ENCODE measurements around the gene NTM. TPM values are rescaled to one million over a fixed set of nuclear protein-coding genes. Genes with fewer than 3 reads are reported as not detected.

NTM gene
- total RNA-seq, 1 experiment from 2014 or later = not detected

DNA sequence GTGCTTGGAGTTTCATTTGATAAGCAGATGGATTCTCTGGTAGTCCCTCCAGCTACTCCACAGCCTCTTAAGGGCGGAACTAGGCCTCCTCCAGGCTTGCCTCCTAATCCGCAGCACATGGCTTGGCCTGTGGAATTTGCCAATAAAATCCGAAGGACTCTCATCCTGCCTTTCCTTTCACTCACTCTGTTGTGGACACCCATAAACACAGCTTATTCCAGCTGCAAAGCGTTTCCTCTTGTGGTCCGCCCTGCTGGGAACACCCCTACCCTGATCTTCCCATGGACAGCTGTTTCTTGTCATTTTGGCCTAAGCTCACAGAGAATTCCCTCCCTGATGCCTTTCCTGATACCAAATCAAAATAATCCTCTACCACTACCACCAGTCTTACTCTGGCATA is 546.2 kb downstream of the NTM start:
- Histone ChIP-seq H3K4me3 (replicated peaks in 1 of 2; ENCODE audit: low read depth in 1 of 2, low read length in 2 of 2) (no peak overlapping the region), H3K4me2 (ENCODE audit: low read length) (no peak overlapping the region), H4K20me1 (ENCODE audit: insufficient read depth) (no peaks in the 10 kb centered on the region), H2AFZ (ENCODE audit: low read depth, low read length, poor library complexity, severe bottlenecking) (no peak overlapping the region), H3K79me2 (ENCODE audit: insufficient read depth, low read length) (no peaks in the 10 kb centered on the region), H3K4me1 (ENCODE audit: control insufficient read depth in 1 of 2, insufficient read depth in 2 of 2, low read length in 2 of 2) (no peaks in the 10 kb centered on the region), H3K9me2 (ENCODE audit: insufficient read depth) (no peaks in the 10 kb centered on the region), H3K27ac (ENCODE audit: low read depth, low read length) (no peak overlapping the region), H3K9ac (ENCODE audit: low read length) (no peak overlapping the region), H3K27me3 (ENCODE audit: insufficient read depth, low read length) (no peaks in the 10 kb centered on the region), H3K36me3 (ENCODE audit: control insufficient read depth in 1 of 2, insufficient read depth in 2 of 2, low read length in 2 of 2) (no peaks in the 10 kb centered on the region), H3K9me3 (ENCODE audit: control insufficient read depth in 1 of 2, insufficient read depth in 1 of 2, low read depth in 1 of 2, low read length in 2 of 2) (peaks cover 4 to 12% of the 10 kb centered on the region in 2 experiments; a peak in 2 of 4 replicates)
- RAD21 ChIA-PET (ENCODE audit: low non-redundant PET in 1 of 2, low total read pairs in 2 of 2, uncharacterized antibody in 2 of 2, unreplicated experiment in 2 of 2) = no interaction called here
- ATAC-seq (no peak), DNase-seq (ENCODE audit: low read depth, low spot score) (no peak)
- CTCF ChIA-PET = no interaction called here
- BruUV-seq (replicated peaks) = no TSS peak
- intact Hi-C loops (cut with micrococcal nuclease) = no loop called here
- POLR2A ChIA-PET = no interaction called here
- no peak for TF ChIP-seq POLR2AphosphoS5 (IDR thresholded peaks at IDR 0.05; ENCODE audit: low read depth, low read length)
- TF ChIP-seq ATF3 (IDR thresholded peaks at IDR 0.05) = no peak

DNA sequence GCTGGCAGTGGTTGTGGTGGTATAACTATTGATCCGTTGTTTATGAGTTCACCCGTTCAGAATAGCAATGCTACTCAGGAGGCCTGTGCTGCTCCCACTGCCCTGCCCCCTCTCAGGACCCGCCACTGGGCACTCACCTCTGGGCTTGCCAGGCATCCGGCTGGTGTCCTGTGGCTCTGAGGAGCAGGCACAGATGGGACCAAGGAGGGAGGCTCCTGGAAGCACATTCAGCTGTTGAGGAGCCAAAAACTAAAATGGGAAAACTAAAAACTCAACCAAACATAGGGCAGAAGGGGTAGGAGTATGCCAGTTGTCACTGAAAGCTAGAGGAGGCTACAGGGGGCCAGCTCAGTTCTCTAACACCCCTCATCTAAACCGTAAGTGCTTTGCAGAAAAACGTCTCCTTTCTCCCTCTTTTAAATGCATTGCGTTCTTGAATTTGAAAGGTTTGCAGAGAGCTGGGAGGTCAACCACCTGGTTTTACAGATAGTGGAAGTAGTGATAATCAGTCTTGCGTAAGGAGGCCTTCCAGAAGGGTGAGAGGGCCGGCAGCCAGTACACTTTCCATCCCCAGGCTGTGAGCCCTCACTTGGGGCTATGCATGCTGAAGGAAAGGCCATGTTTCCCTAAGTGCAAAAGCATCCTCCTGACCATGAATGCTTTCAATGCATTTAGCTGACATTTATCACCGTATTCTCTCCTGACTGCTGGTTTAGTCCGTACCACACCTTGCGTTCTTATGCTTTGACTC is 547.4 kb downstream of the NTM start:
- no peaks in the 10 kb centered on the region for H3K4me1 ChIP-seq (ENCODE audit: control insufficient read depth in 1 of 2, insufficient read depth in 2 of 2, low read length in 2 of 2)
- DNase-seq (ENCODE audit: low read depth, low spot score) (no peak), ATAC-seq (no peak)
- intact Hi-C loops (cut with micrococcal nuclease) = no loop called here
- no peak overlapping the region for H3K27ac ChIP-seq (ENCODE audit: low read depth, low read length)
- no peaks in the 10 kb centered on the region for H3K9me2 ChIP-seq (ENCODE audit: insufficient read depth)
- TF ChIP-seq CBX3 (IDR thresholded peaks at IDR 0.05; ENCODE audit: low read depth) (no peak), EZH2phosphoT487 (IDR thresholded peaks at IDR 0.05; ENCODE audit: borderline replicate concordance) (no peak), EGR1 (IDR thresholded peaks at IDR 0.05; ENCODE audit: low read depth) (no peak)
- TF ChIP-seq, protein P1, sequence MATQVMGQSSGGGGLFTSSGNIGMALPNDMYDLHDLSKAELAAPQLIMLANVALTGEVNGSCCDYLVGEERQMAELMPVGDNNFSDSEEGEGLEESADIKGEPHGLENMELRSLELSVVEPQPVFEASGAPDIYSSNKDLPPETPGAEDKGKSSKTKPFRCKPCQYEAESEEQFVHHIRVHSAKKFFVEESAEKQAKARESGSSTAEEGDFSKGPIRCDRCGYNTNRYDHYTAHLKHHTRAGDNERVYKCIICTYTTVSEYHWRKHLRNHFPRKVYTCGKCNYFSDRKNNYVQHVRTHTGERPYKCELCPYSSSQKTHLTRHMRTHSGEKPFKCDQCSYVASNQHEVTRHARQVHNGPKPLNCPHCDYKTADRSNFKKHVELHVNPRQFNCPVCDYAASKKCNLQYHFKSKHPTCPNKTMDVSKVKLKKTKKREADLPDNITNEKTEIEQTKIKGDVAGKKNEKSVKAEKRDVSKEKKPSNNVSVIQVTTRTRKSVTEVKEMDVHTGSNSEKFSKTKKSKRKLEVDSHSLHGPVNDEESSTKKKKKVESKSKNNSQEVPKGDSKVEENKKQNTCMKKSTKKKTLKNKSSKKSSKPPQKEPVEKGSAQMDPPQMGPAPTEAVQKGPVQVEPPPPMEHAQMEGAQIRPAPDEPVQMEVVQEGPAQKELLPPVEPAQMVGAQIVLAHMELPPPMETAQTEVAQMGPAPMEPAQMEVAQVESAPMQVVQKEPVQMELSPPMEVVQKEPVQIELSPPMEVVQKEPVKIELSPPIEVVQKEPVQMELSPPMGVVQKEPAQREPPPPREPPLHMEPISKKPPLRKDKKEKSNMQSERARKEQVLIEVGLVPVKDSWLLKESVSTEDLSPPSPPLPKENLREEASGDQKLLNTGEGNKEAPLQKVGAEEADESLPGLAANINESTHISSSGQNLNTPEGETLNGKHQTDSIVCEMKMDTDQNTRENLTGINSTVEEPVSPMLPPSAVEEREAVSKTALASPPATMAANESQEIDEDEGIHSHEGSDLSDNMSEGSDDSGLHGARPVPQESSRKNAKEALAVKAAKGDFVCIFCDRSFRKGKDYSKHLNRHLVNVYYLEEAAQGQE (IDR thresholded peaks at IDR 0.05; ENCODE audit: low read depth) = no peak
- H3K36me3 ChIP-seq (ENCODE audit: control insufficient read depth in 1 of 2, insufficient read depth in 2 of 2, low read length in 2 of 2) = no peaks in the 10 kb centered on the region
- ChIA-PET POLR2A (no interaction called here), CTCF (no interaction called here), RAD21 (ENCODE audit: low non-redundant PET in 1 of 2, low total read pairs in 2 of 2, uncharacterized antibody in 2 of 2, unreplicated experiment in 2 of 2) (no interaction called here)
- no peak overlapping the region for H3K9ac ChIP-seq (ENCODE audit: low read length)
- no peak overlapping the region for H3K4me3 ChIP-seq (replicated peaks in 1 of 2; ENCODE audit: low read depth in 1 of 2, low read length in 2 of 2)
- no TSS peak for BruUV-seq (replicated peaks)
- H3K4me2 ChIP-seq (ENCODE audit: low read length) = no peak overlapping the region
- no peaks in the 10 kb centered on the region for H3K79me2 ChIP-seq (ENCODE audit: insufficient read depth, low read length)
- peaks cover 4 to 12% of the 10 kb centered on the region in 2 experiments; a peak in 2 of 4 replicates for H3K9me3 ChIP-seq (ENCODE audit: control insufficient read depth in 1 of 2, insufficient read depth in 1 of 2, low read depth in 1 of 2, low read length in 2 of 2)
- H2AFZ ChIP-seq (ENCODE audit: low read depth, low read length, poor library complexity, severe bottlenecking) = no peak overlapping the region
- no peaks in the 10 kb centered on the region for H4K20me1 ChIP-seq (ENCODE audit: insufficient read depth)
- no peaks in the 10 kb centered on the region for H3K27me3 ChIP-seq (ENCODE audit: insufficient read depth, low read length)

All from HCT116 (cell line).